HG03103 (cell line): ENCODE measurements around the gene GAMT.

ENCODE experiments used
- ATAC-seq: cut with Tn5 transposase; IDR thresholded peaks from one replicate; pipeline ENCODE4 v1.9.1; 2021; ENCODE audit warnings: low read depth; ENCODE audit not compliant: unreplicated experiment

The GAMT gene

GRCh38 chr19:1434040-1434366, 32.7 kb upstream of the GAMT start:
- ATAC-seq: no peak

GRCh38 chr19:1433119-1434039, 32.0 kb upstream of the GAMT start:
- no peak for ATAC-seq

GRCh38 chr19:1432507-1432887, 31.2 kb upstream of the GAMT start:
- no peak for ATAC-seq

- no peak for ATAC-seq
Measured at GRCh38 chr19:1431759-1432506, 30.6 kb upstream of the GAMT start.

- ATAC-seq: no peak
Measured at GRCh38 chr19:1430246-1430645, 28.9 kb upstream of the GAMT start.

GRCh38 chr19:1429750-1430149, 28.4 kb upstream of the GAMT start:
- ATAC-seq: no peak

- ATAC-seq: no peak
Measured at GRCh38 chr19:1428738-1429391, 27.5 kb upstream of the GAMT start.

- no peak for ATAC-seq
Measured at GRCh38 chr19:1427221-1427920, 26.0 kb upstream of the GAMT start.

GRCh38 chr19:1426736-1427135, 25.4 kb upstream of the GAMT start:
- no peak for ATAC-seq

- no peak for ATAC-seq
Measured at GRCh38 chr19:1425902-1426301, 24.6 kb upstream of the GAMT start.

GRCh38 chr19:1425102-1425837, 23.9 kb upstream of the GAMT start:
- ATAC-seq: no peak

- ATAC-seq: no peak
Measured at GRCh38 chr19:1424192-1424955, 23.0 kb upstream of the GAMT start.

- no peak for ATAC-seq
Measured at GRCh38 chr19:1423436-1424191, 22.3 kb upstream of the GAMT start.

GRCh38 chr19:1422943-1423342, 21.6 kb upstream of the GAMT start:
- ATAC-seq: no peak

- ATAC-seq: no peak
Measured at GRCh38 chr19:1422360-1422759, 21.0 kb upstream of the GAMT start.

- no peak for ATAC-seq
Measured at GRCh38 chr19:1421958-1422305, 20.6 kb upstream of the GAMT start.

GRCh38 chr19:1421218-1421957, 20.0 kb upstream of the GAMT start:
- ATAC-seq: no peak

GRCh38 chr19:1420590-1420989, 19.2 kb upstream of the GAMT start:
- ATAC-seq: no peak
